ENCODE measurements around the gene SLC27A2.

- TF ChIP-seq CTCF (conservative IDR thresholded peaks at IDR 0.05; ENCODE audit: low read depth in 2 of 2) = no peak
- no peak for TF ChIP-seq POLR2AphosphoS5 (IDR thresholded peaks at IDR 0.05; ENCODE audit: low read depth)
- TF ChIP-seq, protein P1, sequence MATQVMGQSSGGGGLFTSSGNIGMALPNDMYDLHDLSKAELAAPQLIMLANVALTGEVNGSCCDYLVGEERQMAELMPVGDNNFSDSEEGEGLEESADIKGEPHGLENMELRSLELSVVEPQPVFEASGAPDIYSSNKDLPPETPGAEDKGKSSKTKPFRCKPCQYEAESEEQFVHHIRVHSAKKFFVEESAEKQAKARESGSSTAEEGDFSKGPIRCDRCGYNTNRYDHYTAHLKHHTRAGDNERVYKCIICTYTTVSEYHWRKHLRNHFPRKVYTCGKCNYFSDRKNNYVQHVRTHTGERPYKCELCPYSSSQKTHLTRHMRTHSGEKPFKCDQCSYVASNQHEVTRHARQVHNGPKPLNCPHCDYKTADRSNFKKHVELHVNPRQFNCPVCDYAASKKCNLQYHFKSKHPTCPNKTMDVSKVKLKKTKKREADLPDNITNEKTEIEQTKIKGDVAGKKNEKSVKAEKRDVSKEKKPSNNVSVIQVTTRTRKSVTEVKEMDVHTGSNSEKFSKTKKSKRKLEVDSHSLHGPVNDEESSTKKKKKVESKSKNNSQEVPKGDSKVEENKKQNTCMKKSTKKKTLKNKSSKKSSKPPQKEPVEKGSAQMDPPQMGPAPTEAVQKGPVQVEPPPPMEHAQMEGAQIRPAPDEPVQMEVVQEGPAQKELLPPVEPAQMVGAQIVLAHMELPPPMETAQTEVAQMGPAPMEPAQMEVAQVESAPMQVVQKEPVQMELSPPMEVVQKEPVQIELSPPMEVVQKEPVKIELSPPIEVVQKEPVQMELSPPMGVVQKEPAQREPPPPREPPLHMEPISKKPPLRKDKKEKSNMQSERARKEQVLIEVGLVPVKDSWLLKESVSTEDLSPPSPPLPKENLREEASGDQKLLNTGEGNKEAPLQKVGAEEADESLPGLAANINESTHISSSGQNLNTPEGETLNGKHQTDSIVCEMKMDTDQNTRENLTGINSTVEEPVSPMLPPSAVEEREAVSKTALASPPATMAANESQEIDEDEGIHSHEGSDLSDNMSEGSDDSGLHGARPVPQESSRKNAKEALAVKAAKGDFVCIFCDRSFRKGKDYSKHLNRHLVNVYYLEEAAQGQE (IDR thresholded peaks at IDR 0.05; ENCODE audit: unreplicated experiment) = no peak
- no peak for TF ChIP-seq ZNF331 (CRISPR knock-in tag; IDR thresholded peaks at IDR 0.05; ENCODE audit: low read depth)
These were observed 85.6 kb downstream of the SLC27A2 start for GRCh38 chr15:50267577-50267976.

All from GM23338 (cell line).